Activated naive CD4-positive, alpha-beta T cell treated with anti-CD3 and anti-CD28 coated beads, Interleukin-2, amount 10 ng/mL, durations not matched to agents 7 days and 5 days (primary cell): ENCODE results near the gene MED13L.

Source experiments
- CTCF ChIA-PET: fragments of 350-600 bp; sonication (Branson Sonifier 250); formaldehyde crosslinking; loops from one replicate; lab custom pipeline; 2021; ENCODE audit warnings: antibody characterized with exemption; lab: Charles Lee
- DNase-seq: peaks from one replicate; pipeline ENCODE4 v3.0.0-alpha.2; 2020
- H3K27ac Mint-ChIP-seq: one replicate; pipeline ENCODE4 v1.8.0; 2021; ENCODE audit warnings: mild to moderate bottlenecking, moderate library complexity, mixed read lengths
- H3K27me3 Mint-ChIP-seq: one replicate; pipeline ENCODE4 v1.8.0; 2021; ENCODE audit warnings: mild to moderate bottlenecking, mixed read lengths
- H3K36me3 Mint-ChIP-seq: one replicate; pipeline ENCODE4 v1.8.0; 2021; ENCODE audit warnings: mixed read lengths
- H3K4me1 Mint-ChIP-seq: one replicate; pipeline ENCODE4 v1.8.0; 2021; ENCODE audit warnings: mixed read lengths
- H3K4me3 Mint-ChIP-seq: one replicate; pipeline ENCODE4 v1.8.0; 2021; ENCODE audit warnings: mild to moderate bottlenecking, moderate library complexity, mixed read lengths
- H3K9me3 Mint-ChIP-seq: one replicate; pipeline ENCODE4 v1.8.0; 2021; ENCODE audit warnings: mixed read lengths

The MED13L gene

GRCh38 chr12:115914122-115914521 lies 363.4 kb downstream of the MED13L start:
- no peaks in the 10 kb centered on the region for H3K9me3 Mint-ChIP-seq
- no peak for DNase-seq
- peaks cover 41% of the 10 kb centered on the region for H3K27me3 Mint-ChIP-seq
- peaks cover 3% of the 10 kb centered on the region for H3K4me1 Mint-ChIP-seq
- H3K4me3 Mint-ChIP-seq = no peak overlapping the region
- no peak overlapping the region for H3K27ac Mint-ChIP-seq
- CTCF ChIA-PET = interaction anchor here (1.5 kb wide), 1 partner anchor 1252 kb away, joined by 3 read pairs; no protein-coding TSS in a partner anchor
- no peaks in the 10 kb centered on the region for H3K36me3 Mint-ChIP-seq

GRCh38 chr12:115912440-115912839 lies 365.1 kb downstream of the MED13L start:
- no peak for DNase-seq
- H3K27me3 Mint-ChIP-seq = peaks cover 30% of the 10 kb centered on the region
- no peak overlapping the region for H3K27ac Mint-ChIP-seq
- CTCF ChIA-PET = interaction anchor here (0.8 to 1.4 kb wide), 2 partner anchors 11 to 1250 kb away, joined by 3 to 4 read pairs; no protein-coding TSS in a partner anchor
- no peaks in the 10 kb centered on the region for H3K36me3 Mint-ChIP-seq
- H3K9me3 Mint-ChIP-seq = no peaks in the 10 kb centered on the region
- no peak overlapping the region for H3K4me3 Mint-ChIP-seq
- H3K4me1 Mint-ChIP-seq = peaks cover 3% of the 10 kb centered on the region

DNA sequence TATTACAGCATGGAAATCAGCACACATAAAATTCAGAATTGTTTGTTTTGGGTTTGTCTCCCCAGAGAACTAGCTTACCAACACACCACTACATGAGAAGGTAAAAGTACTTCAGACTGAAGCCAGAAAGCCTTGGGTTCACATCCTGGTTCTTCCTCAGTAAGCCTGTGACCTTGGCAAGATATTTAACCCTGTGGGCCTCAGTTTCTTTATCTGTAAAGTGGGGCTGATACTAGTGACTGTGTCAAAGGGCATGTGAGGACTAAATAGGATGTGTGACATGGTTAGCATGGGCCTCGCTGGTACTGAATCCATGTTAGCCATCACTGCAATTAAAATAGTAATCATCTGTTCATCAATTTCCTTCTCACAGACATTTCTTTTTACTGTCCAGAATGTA lies 366.1 kb downstream of the MED13L start:
- Mint-ChIP-seq H3K36me3 (no peaks in the 10 kb centered on the region), H3K27me3 (peaks cover 23% of the 10 kb centered on the region), H3K27ac (no peak overlapping the region), H3K9me3 (no peaks in the 10 kb centered on the region), H3K4me3 (no peak overlapping the region), H3K4me1 (no peaks in the 10 kb centered on the region)
- no peak for DNase-seq
- CTCF ChIA-PET = no interaction called here

DNA sequence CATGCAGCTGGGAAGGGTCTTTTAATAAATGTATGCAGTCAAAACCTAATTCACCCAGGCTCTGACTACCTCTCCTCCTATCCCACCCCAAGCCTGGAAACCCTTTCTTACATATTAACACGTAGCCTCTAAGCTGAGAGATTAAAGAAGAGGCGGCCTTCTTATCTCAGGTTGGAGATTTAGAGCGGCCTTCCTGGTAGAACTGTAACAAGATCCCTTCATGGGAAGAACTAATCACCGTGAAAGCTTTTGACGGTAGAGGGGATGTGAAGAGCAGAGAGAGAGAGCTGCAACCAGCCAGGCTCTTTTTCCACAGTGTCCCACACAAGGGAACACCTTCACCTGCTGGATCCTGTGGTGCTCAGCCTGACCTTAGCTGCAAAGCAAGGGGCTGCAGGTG lies 367.4 kb downstream of the MED13L start:
- Mint-ChIP-seq H3K4me3 (no peak overlapping the region), H3K36me3 (no peaks in the 10 kb centered on the region), H3K27me3 (peaks cover 14% of the 10 kb centered on the region), H3K4me1 (no peaks in the 10 kb centered on the region), H3K27ac (no peak overlapping the region), H3K9me3 (no peaks in the 10 kb centered on the region)
- DNase-seq = no peak
- CTCF ChIA-PET = no interaction called here
